ENCODE results near the gene DIP2B.

- TF ChIP-seq, protein P1, sequence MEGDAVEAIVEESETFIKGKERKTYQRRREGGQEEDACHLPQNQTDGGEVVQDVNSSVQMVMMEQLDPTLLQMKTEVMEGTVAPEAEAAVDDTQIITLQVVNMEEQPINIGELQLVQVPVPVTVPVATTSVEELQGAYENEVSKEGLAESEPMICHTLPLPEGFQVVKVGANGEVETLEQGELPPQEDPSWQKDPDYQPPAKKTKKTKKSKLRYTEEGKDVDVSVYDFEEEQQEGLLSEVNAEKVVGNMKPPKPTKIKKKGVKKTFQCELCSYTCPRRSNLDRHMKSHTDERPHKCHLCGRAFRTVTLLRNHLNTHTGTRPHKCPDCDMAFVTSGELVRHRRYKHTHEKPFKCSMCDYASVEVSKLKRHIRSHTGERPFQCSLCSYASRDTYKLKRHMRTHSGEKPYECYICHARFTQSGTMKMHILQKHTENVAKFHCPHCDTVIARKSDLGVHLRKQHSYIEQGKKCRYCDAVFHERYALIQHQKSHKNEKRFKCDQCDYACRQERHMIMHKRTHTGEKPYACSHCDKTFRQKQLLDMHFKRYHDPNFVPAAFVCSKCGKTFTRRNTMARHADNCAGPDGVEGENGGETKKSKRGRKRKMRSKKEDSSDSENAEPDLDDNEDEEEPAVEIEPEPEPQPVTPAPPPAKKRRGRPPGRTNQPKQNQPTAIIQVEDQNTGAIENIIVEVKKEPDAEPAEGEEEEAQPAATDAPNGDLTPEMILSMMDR (conservative IDR thresholded peaks at IDR 0.05 in 1 of 2, IDR thresholded peaks at IDR 0.05 in 1 of 2; ENCODE audit: low read depth in 1 of 2, low read length in 2 of 2), result no peak
- no peak for TF ChIP-seq EZH2 (IDR thresholded peaks at IDR 0.05; ENCODE audit: low read length, missing control alignments)
Observed at GRCh38 chr12:50642761-50643160, 138.0 kb downstream of the DIP2B start.
